Fibroblast of lung (primary cell): ENCODE measurements around the gene KCNA3. TPM values are rescaled to one million over a fixed set of nuclear protein-coding genes. Genes with fewer than 3 reads are reported as not detected.

Experiments used
- DNase-seq, 2 donors: peaks; one replicate each; pipeline versions ENCODE4 v3.0.0 to v3.0.0-alpha.2; 2010; ENCODE audit warnings: low read depth in 2 of 2
- H2AFZ ChIP-seq: 2 replicates; pipeline ENCODE4 v1.5.1; 2012; ENCODE audit warnings: low read length, control low read depth, inconsistent platforms
- H3K27ac ChIP-seq: 2 replicates; pipeline ENCODE4 v1.5.1; 2011; ENCODE audit warnings: low read length, control low read depth; ENCODE audit not compliant: insufficient read depth
- H3K27me3 ChIP-seq: 2 replicates; pipeline ENCODE4 v1.5.1; 2011; ENCODE audit warnings: mild to moderate bottlenecking, low read length; ENCODE audit not compliant: control insufficient read depth, insufficient read depth
- H3K36me3 ChIP-seq: 2 replicates; pipeline ENCODE4 v1.5.1; 2011; ENCODE audit warnings: low read length; ENCODE audit not compliant: control insufficient read depth, insufficient read depth
- H3K4me1 ChIP-seq: 2 replicates; pipeline ENCODE4 v1.5.1; 2011; ENCODE audit warnings: low read length; ENCODE audit not compliant: control insufficient read depth, insufficient read depth; ENCODE audit errors: extremely low read depth
- H3K4me2 ChIP-seq: 2 replicates; pipeline ENCODE4 v1.5.1; 2011; ENCODE audit warnings: low read length, control low read depth; ENCODE audit not compliant: insufficient read depth; ENCODE audit errors: extremely low read depth
- H3K4me3 ChIP-seq, 4 experiments: fragments of 200-600 bp in 1 of 4; sonication (generic) in 1 of 4; replicated peaks in 1 of 4; 2 replicates each; pipeline ENCODE4 v1.5.1; 2011 to 2016; ENCODE audit warnings: low read length in 4 of 4, low read depth in 3 of 4, mild to moderate bottlenecking in 3 of 4, control low read depth in 2 of 4, inconsistent platforms in 1 of 4, mixed read lengths in 1 of 4; ENCODE audit not compliant: insufficient read depth in 1 of 4; ENCODE audit errors: control extremely low read depth in 1 of 4
- H3K79me2 ChIP-seq: 2 replicates; pipeline ENCODE4 v1.5.1; 2012; ENCODE audit warnings: mild to moderate bottlenecking, low read length, inconsistent platforms; ENCODE audit not compliant: control insufficient read depth, insufficient read depth
- H3K9ac ChIP-seq: 2 replicates; pipeline ENCODE4 v1.5.1; 2011; ENCODE audit warnings: mild to moderate bottlenecking, low read length, control low read depth; ENCODE audit not compliant: insufficient read depth
- H3K9me3 ChIP-seq: 2 replicates; pipeline ENCODE4 v1.5.1; 2012; ENCODE audit warnings: low read depth, low read length; ENCODE audit not compliant: control insufficient read depth, insufficient read depth
- H4K20me1 ChIP-seq: 2 replicates; pipeline ENCODE4 v1.5.1; 2011; ENCODE audit warnings: low read length; ENCODE audit not compliant: control insufficient read depth, insufficient read depth; ENCODE audit errors: extremely low read depth
- CTCF ChIP-seq, 2 donors: IDR thresholded peaks in 1 of 2; conservative IDR thresholded peaks in 1 of 2; 1 replicate in 1 of 2; 2 replicates in 1 of 2; pipeline ENCODE4 v1.5.1; 2011 to 2012; ENCODE audit warnings: low read length in 2 of 2, control low read depth in 1 of 2, inconsistent platforms in 1 of 2, low read depth in 1 of 2, mild to moderate bottlenecking in 1 of 2
- EZH2 ChIP-seq: IDR thresholded peaks from 2 replicates; pipeline ENCODE4 v1.5.1; 2012; ENCODE audit warnings: low read length, control low read depth, mild to moderate bottlenecking; ENCODE audit errors: missing control alignments
- polyA minus RNA-seq: library from RNA; depleted of rRNA, polyadenylated mRNA; stranded (reverse); fragments of >200 nt; gene quantifications from 2 replicates; pipeline ENCODE4 v1.2.3, GENCODE V29; 2011; ENCODE audit warnings: low replicate concordance
- polyA plus RNA-seq, 2 donors: library from polyadenylated mRNA; depleted of rRNA in 1 of 2; stranded (reverse) in 1 of 2; unstranded in 1 of 2; fragments of >200 nt; gene quantifications; 2 replicates each; pipeline ENCODE4 v1.2.1, GENCODE V29; 2011 to 2012; ENCODE audit warnings: missing spikeins in 1 of 2
- total RNA-seq: library from RNA; depleted of rRNA; stranded (reverse); fragments of >200 nt; gene quantifications from 2 replicates; pipeline ENCODE4 v1.2.1, GENCODE V29; 2014

KCNA3 gene
- total RNA-seq = 3.3 and 5.6 TPM in 2 replicates
- 2.7 and 4.6 TPM in 2 replicates for polyA plus RNA-seq
- polyA plus RNA-seq (2012) = 1.4 and 2.1 TPM in 2 replicates
- 7.3 and 7.8 TPM in 2 replicates for polyA minus RNA-seq

GRCh38 chr1:110674337-110675059 lies at the start of gene KCNA3:
KCNA3 (minus strand) TSS chr1:110674940; CDS start chr1:110674809, 131 bp downstream.
- Histone ChIP-seq H3K4me3 (peak within 1 kb of the TSS in 3 of 4 experiments; percentile 29 to 55 (median 51)), H3K27ac (peak within 1 kb of the TSS; percentile 26), H3K4me2 (peak within 1 kb of the TSS; percentile 84), H3K9ac (peak within 1 kb of the TSS; percentile 59), H3K79me2 (peaks cover 8% of the 10 kb centered on the region), H2AFZ (peak within 1 kb of the TSS; percentile 60), H3K27me3 (no peaks in the 10 kb centered on the region), H3K4me1 (peaks cover 12% of the 10 kb centered on the region), H3K36me3 (no peaks in the 10 kb centered on the region), H4K20me1 (no peaks in the 10 kb centered on the region), H3K9me3 (no peaks in the 10 kb centered on the region)
- TF ChIP-seq EZH2 (no peak), CTCF (conservative IDR thresholded peaks at IDR 0.05 in 1 of 2, IDR thresholded peaks at IDR 0.05 in 1 of 2; ENCODE audit: low read depth in 1 of 2, low read length in 2 of 2) (no peak)
- no peak for DNase-seq

DNA sequence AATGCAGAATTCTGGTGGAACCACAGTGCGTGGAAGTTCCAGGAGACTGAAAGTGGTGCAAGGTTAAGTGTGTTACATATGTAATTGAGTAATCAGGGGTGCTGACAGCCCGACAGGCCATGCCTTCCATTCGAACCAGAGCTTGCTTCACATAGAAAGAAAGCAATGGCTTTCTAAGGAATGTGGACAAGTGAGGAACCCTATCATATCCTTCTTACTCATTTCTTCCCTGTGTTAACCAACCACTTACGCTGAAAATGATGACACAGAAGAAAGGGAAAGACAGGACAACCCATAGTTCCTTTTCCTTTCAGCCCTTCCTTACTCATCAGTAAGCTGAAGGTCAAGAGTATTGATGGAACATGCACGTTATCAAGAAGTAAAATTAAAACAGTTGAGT lies 48.1 kb upstream of the KCNA3 start:
- Histone ChIP-seq H3K4me1 (no peaks in the 10 kb centered on the region), H3K9me3 (no peaks in the 10 kb centered on the region), H4K20me1 (no peaks in the 10 kb centered on the region), H3K27me3 (peaks cover 2% of the 10 kb centered on the region), H3K27ac (no peak overlapping the region), H3K4me3 (no peak overlapping the region), H3K79me2 (no peaks in the 10 kb centered on the region), H3K9ac (no peak overlapping the region), H3K36me3 (no peaks in the 10 kb centered on the region), H2AFZ (no peak overlapping the region), H3K4me2 (no peak overlapping the region)
- TF ChIP-seq CTCF (conservative IDR thresholded peaks at IDR 0.05 in 1 of 2, IDR thresholded peaks at IDR 0.05 in 1 of 2; ENCODE audit: low read depth in 1 of 2, low read length in 2 of 2) (no peak), EZH2 (no peak)
- no peak for DNase-seq

DNA sequence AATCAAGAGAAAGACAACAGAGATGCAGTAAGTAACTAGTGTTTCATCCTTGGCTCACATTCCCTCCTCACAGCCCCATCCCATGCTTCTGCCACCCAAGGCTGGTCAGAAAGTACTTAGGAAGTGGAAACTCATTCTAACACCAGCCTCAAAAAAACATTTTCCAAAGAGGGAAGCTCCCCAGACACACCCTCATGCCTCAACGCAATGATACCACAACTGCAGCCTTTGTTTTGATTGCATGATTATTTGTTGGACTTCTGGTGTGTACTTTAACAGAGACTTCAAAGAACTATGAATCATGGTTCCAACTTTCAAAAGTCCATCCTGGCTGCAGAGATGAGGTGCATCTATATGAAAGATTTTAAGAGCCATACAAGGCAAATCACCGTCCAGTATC lies 45.2 kb upstream of the KCNA3 start:
- Histone ChIP-seq H3K9me3 (no peaks in the 10 kb centered on the region), H2AFZ (no peak overlapping the region), H3K79me2 (no peaks in the 10 kb centered on the region), H3K36me3 (no peaks in the 10 kb centered on the region), H3K4me3 (no peak overlapping the region), H3K9ac (no peak overlapping the region), H3K4me2 (no peak overlapping the region), H3K4me1 (no peaks in the 10 kb centered on the region), H3K27me3 (peaks cover 2% of the 10 kb centered on the region), H4K20me1 (no peaks in the 10 kb centered on the region), H3K27ac (no peak overlapping the region)
- TF ChIP-seq EZH2 = no peak
- TF ChIP-seq CTCF (conservative IDR thresholded peaks at IDR 0.05 in 1 of 2, IDR thresholded peaks at IDR 0.05 in 1 of 2; ENCODE audit: low read depth in 1 of 2, low read length in 2 of 2) = no peak
- no peak for DNase-seq
